ENCODE measurements around the gene FAN1.

DNA sequence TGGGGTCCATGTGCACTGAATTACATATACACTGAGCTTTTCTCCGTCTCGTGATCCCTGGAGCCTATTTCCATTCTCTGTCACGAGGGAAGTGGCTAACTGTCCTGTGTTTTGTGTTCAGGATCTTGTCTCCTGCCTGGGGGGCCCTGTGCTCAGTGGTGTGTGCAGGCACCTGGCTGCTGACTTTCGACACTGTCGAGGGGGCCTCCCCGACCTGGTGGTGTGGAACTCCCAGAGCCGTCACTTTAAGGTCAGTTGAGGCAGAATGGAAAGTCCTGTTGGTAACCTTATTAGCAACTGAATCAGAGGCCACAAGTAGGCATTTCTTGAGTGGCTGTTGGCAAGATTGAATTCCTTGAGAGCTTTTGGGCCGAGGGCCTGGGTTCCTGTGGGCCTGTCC, 26.7 kb downstream of the FAN1 start:
- TF ChIP-seq ZNF274 (IDR thresholded peaks at IDR 0.05; ENCODE audit: low read depth, low read length) (no peak), YY1 (IDR thresholded peaks at IDR 0.05; ENCODE audit: insufficient read depth, insufficient read length) (no peak), SUZ12 (IDR thresholded peaks at IDR 0.05; ENCODE audit: extremely low read depth, insufficient read depth, insufficient read length) (no peak)
